Measurements from ENCODE around the gene RAD51B.
A peak's percentile ranks its signal among the peaks of the same experiment; 100 is the strongest.

Gene RAD51B

GRCh38 chr14:67996235-67996634 is 176.7 kb downstream of the RAD51B start (continued):
- TF ChIP-seq ZNF140 (tag by site-specific recombination; IDR thresholded peaks at IDR 0.05) (peak; percentile 44; the same call in 1 of the 2 replicates), ZNF555 (tag by site-specific recombination; conservative IDR thresholded peaks at IDR 0.05) (peak; percentile 77), ZBTB8A (tag by site-specific recombination; IDR thresholded peaks at IDR 0.05) (peak; percentile 45), ZNF596 (tag by site-specific recombination; IDR thresholded peaks at IDR 0.05) (no peak), ZNF623 (tag by site-specific recombination; IDR thresholded peaks at IDR 0.05) (peak; percentile 61), ZNF37A (tag by site-specific recombination; IDR thresholded peaks at IDR 0.05) (no peak), ZNF426 (tag by site-specific recombination; IDR thresholded peaks at IDR 0.05) (peak; percentile 75), ZNF2 (tag by site-specific recombination; IDR thresholded peaks at IDR 0.05) (no peak), ZNF510 (tag by site-specific recombination; IDR thresholded peaks at IDR 0.05; ENCODE audit: insufficient replicate concordance) (peak; percentile 68), ZNF433 (tag by site-specific recombination; IDR thresholded peaks at IDR 0.05; ENCODE audit: low read depth) (peak; percentile 33; the same call in 1 of the 2 replicates)

GRCh38 chr14:67998834-67999233 is 179.3 kb downstream of the RAD51B start:
- no peak overlapping the region for H3K27ac ChIP-seq (ENCODE audit: extremely low read depth, low read depth, low read length)
- TF ChIP-seq ZBTB6 (tag by site-specific recombination; IDR thresholded peaks at IDR 0.05): no peak
- TF ChIP-seq ELK4 (IDR thresholded peaks at IDR 0.05; ENCODE audit: borderline replicate concordance, low read depth, low read length): no peak
- no peak for TF ChIP-seq ZEB2 (tag by site-specific recombination; IDR thresholded peaks at IDR 0.05)
- ChIA-PET CTCF (interaction anchor here (0.6 to 1.2 kb wide), 2 partner anchors 14 to 108 kb away, joined by 3 to 4 read pairs; no protein-coding TSS in a partner anchor), POLR2A (no interaction called here)
- H3K36me3 ChIP-seq (ENCODE audit: control insufficient read depth in 2 of 2, insufficient read depth in 1 of 2, low read length in 2 of 2): no peaks in the 10 kb centered on the region
- no peaks in the 10 kb centered on the region for H3K9me3 ChIP-seq (ENCODE audit: control insufficient read depth, insufficient read depth, low read depth, low read length)
- H3K4me1 ChIP-seq (ENCODE audit: control insufficient read depth, insufficient read depth, low read length): peaks cover 16% of the 10 kb centered on the region
- H3K4me3 ChIP-seq (ENCODE audit: low read depth, low read length): no peak overlapping the region

GRCh38 chr14:67999290-67999689 is 179.7 kb downstream of the RAD51B start:
- H3K4me1 ChIP-seq (ENCODE audit: control insufficient read depth, insufficient read depth, low read length): peaks cover 16% of the 10 kb centered on the region
- no peaks in the 10 kb centered on the region for H3K9me3 ChIP-seq (ENCODE audit: control insufficient read depth, insufficient read depth, low read depth, low read length)
- TF ChIP-seq ZNF354C (tag by site-specific recombination; IDR thresholded peaks at IDR 0.05; ENCODE audit: borderline replicate concordance, low read depth) (no peak), PBX3 (CRISPR knock-in tag; IDR thresholded peaks at IDR 0.05) (no peak), REST (tag by site-specific recombination; IDR thresholded peaks at IDR 0.05) (no peak), CTCF (tag by site-specific recombination; IDR thresholded peaks at IDR 0.05) (no peak), KLF8 (tag by site-specific recombination; IDR thresholded peaks at IDR 0.05) (no peak), TCF7L2 (IDR thresholded peaks at IDR 0.05; ENCODE audit: borderline replicate concordance, low read depth, low read length) (no peak), ZNF362 (tag by site-specific recombination; IDR thresholded peaks at IDR 0.05) (no peak), ZNF560 (tag by site-specific recombination; IDR thresholded peaks at IDR 0.05; ENCODE audit: borderline replicate concordance) (no peak)
- ChIA-PET POLR2A (no interaction called here), CTCF (interaction anchor here (1.2 kb wide), 1 partner anchor 14 kb away, joined by 4 read pairs; no protein-coding TSS in a partner anchor)
- no peak overlapping the region for H3K27ac ChIP-seq (ENCODE audit: extremely low read depth, low read depth, low read length)
- H3K4me3 ChIP-seq (ENCODE audit: low read depth, low read length): no peak overlapping the region
- H3K36me3 ChIP-seq (ENCODE audit: control insufficient read depth in 2 of 2, insufficient read depth in 1 of 2, low read length in 2 of 2): no peaks in the 10 kb centered on the region

Data from HEK293 (cell line).